Breast epithelium (tissue), 4 donors: ENCODE data around the gene SNTG2. TPM values are rescaled to one million over a fixed set of nuclear protein-coding genes. Genes with fewer than 3 reads are reported as not detected.

Source experiments
- DNase-seq, 2 donors: peaks; one replicate each; pipeline ENCODE4 v3.0.0-alpha.2; 2019; ENCODE audit warnings: low spot score in 2 of 2
- H3K27ac ChIP-seq, 2 donors: fragments of 200-600 bp; sonication (generic) in 1 of 2; one replicate each; pipeline ENCODE4 v1.5.1; 2016 to 2019; ENCODE audit warnings: mild to moderate bottlenecking in 1 of 2
- H3K27me3 ChIP-seq, 2 donors: fragments of 200-600 bp; sonication (generic) in 1 of 2; one replicate each; pipeline versions ENCODE4 v1.5.1 to v1.6.0; 2017 to 2019; ENCODE audit warnings: control low read depth in 1 of 2, mild to moderate bottlenecking in 1 of 2
- H3K36me3 ChIP-seq: fragments of 200-600 bp; one replicate; pipeline ENCODE4 v1.5.1; 2019
- H3K4me1 ChIP-seq, 2 donors: fragments of 200-600 bp; sonication (generic); one replicate each; pipeline ENCODE4 v1.5.1; 2016 to 2019; ENCODE audit warnings: control low read depth in 1 of 2
- H3K4me3 ChIP-seq, 3 donors: fragments of 200-600 bp; sonication (generic); 1 replicate in 2 of 3; 2 replicates in 1 of 3; pipeline ENCODE4 v1.5.1; 2016 to 2019; ENCODE audit warnings: mild to moderate bottlenecking in 3 of 3, moderate library complexity in 2 of 3
- H3K9me3 ChIP-seq, 2 donors: fragments of 200-600 bp; sonication (generic) in 1 of 2; one replicate each; pipeline ENCODE4 v1.5.1; 2016 to 2019; ENCODE audit warnings: control low read depth in 1 of 2
- POLR2A ChIP-seq: fragments of 450-650 bp; IDR thresholded peaks from one replicate; pipeline ENCODE4 v1.6.1; 2016; ENCODE audit warnings: antibody characterized with exemption, mild to moderate bottlenecking, moderate library complexity
- POLR2AphosphoS5 ChIP-seq, 3 donors: sonication (generic); formaldehyde crosslinking; IDR thresholded peaks; one replicate each; pipeline ENCODE4 v1.6.1; 2017; ENCODE audit warnings: antibody characterized with exemption in 3 of 3
- intact Hi-C: fragments of 100-400 bp; cut with DNase I; formaldehyde crosslinking; loops from one replicate; pipeline ENCODE4 v1.15.1; 2023; ENCODE audit warnings: low total_unique reads
- total RNA-seq, 3 donors: library from RNA; depleted of rRNA; stranded (reverse); fragments of >200 nt; gene quantifications; one replicate each; pipeline ENCODE4 v1.1.0, GENCODE V29; 2016
- TF ChIP-seq, protein P1 (sequence below), 3 donors: fragments of 450-650 bp; IDR thresholded peaks; one replicate each; pipeline ENCODE4 v1.5.1; 2016 to 2017; ENCODE audit warnings: antibody characterized with exemption in 3 of 3, mild to moderate bottlenecking in 3 of 3, moderate library complexity in 3 of 3

The SNTG2 gene
- total RNA-seq, 3 donors from 2014 or later, result 4.6 to 7.4 (median 6.0) TPM

- intact Hi-C loops, result no loop called here
- H3K36me3 ChIP-seq, result no peaks in the 10 kb centered on the region
- TF ChIP-seq, protein P1, sequence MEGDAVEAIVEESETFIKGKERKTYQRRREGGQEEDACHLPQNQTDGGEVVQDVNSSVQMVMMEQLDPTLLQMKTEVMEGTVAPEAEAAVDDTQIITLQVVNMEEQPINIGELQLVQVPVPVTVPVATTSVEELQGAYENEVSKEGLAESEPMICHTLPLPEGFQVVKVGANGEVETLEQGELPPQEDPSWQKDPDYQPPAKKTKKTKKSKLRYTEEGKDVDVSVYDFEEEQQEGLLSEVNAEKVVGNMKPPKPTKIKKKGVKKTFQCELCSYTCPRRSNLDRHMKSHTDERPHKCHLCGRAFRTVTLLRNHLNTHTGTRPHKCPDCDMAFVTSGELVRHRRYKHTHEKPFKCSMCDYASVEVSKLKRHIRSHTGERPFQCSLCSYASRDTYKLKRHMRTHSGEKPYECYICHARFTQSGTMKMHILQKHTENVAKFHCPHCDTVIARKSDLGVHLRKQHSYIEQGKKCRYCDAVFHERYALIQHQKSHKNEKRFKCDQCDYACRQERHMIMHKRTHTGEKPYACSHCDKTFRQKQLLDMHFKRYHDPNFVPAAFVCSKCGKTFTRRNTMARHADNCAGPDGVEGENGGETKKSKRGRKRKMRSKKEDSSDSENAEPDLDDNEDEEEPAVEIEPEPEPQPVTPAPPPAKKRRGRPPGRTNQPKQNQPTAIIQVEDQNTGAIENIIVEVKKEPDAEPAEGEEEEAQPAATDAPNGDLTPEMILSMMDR (IDR thresholded peaks at IDR 0.05), result no peak
- no peak for TF ChIP-seq POLR2AphosphoS5 (IDR thresholded peaks at IDR 0.05)
- no peak for TF ChIP-seq POLR2A
- H3K4me1 ChIP-seq, result no peaks in the 10 kb centered on the region
- H3K27me3 ChIP-seq, result no peaks in the 10 kb centered on the region
- no peak overlapping the region for H3K4me3 ChIP-seq
- peaks cover 3 to 8% of the 10 kb centered on the region in 2 donors for H3K9me3 ChIP-seq
- DNase-seq, result no peak
- H3K27ac ChIP-seq, result no peak overlapping the region
These were observed 259.7 kb downstream of the SNTG2 start for GRCh38 chr2:1210352-1210751.

DNA sequence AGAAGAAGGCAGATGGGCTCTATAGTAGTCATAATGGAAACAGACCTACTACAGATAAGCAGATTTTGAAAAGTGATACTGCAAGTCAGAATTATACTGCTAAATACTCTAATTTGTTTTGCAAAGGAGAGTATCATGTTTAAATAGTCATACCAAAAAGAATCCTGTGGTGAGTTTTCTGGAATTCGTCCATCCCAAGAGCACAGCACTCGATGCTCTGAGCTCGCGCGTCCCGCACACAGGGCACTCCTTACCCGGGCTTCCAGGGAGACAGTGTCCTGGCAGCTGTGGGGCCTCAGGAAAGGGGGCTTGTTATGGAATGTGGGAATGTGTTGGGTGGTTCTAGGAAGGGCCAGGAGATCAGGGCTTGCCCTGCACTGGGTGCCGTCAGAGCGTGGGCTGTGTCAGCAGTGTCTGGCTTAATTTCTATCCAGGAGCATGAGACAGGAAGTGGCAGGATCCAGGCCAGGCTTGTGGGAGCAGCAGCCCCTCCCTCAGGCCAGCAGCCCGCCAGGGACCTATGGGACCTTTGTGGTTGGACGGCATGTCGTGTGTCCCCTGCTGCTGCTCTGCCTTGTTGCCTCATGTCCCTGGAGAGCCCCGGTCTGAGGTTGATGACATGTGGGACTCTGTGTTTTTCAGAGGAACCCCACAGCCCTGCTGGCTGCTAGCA is 269.4 kb downstream of the SNTG2 start:
- Histone ChIP-seq H3K27ac (no peak overlapping the region), H3K9me3 (no peaks in the 10 kb centered on the region), H3K27me3 (peaks cover 0 to 4% of the 10 kb centered on the region in 2 donors), H3K4me3 (peak overlapping the region in 1 of 3 donors; percentile 48), H3K36me3 (no peaks in the 10 kb centered on the region), H3K4me1 (no peaks in the 10 kb centered on the region)
- DNase-seq, result no peak
- TF ChIP-seq POLR2AphosphoS5 (IDR thresholded peaks at IDR 0.05) (no peak), POLR2A (no peak)
- TF ChIP-seq, protein P1 (IDR thresholded peaks at IDR 0.05), result no peak
- intact Hi-C loops, result no loop called here

GRCh38 chr2:1222056-1222455 is 271.4 kb downstream of the SNTG2 start:
- intact Hi-C loops, result no loop called here
- TF ChIP-seq, protein P1 (IDR thresholded peaks at IDR 0.05), result no peak
- no peak for TF ChIP-seq POLR2AphosphoS5 (IDR thresholded peaks at IDR 0.05)
- TF ChIP-seq POLR2A, result no peak
- Histone ChIP-seq H3K27me3 (peaks cover 0 to 4% of the 10 kb centered on the region in 2 donors), H3K27ac (no peak overlapping the region), H3K4me1 (no peaks in the 10 kb centered on the region), H3K9me3 (no peaks in the 10 kb centered on the region), H3K4me3 (no peak overlapping the region), H3K36me3 (no peaks in the 10 kb centered on the region)
- no peak for DNase-seq

DNA sequence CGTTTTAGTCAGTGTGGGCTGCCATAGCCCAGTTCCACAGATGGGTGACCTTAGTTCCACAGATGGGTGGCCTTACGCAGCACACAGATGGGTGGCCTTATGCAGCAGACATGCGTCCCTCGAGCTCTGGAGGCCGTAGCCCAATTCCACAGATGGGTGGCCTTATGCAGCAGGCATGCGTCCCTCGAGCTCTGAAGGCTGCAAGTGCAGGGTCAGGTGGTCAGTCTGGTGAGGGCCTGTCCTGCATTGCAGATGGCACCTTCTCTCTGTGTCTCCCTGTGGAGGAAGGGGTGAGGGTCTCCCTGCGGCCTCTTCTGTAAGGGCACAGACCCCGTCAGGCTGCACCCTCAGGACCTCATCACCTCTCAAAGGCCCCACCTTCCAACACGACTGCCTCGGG is 273.1 kb downstream of the SNTG2 start:
- H3K9me3 ChIP-seq, result no peaks in the 10 kb centered on the region
- no peak overlapping the region for H3K27ac ChIP-seq
- no peak for DNase-seq
- TF ChIP-seq POLR2A (no peak), POLR2AphosphoS5 (IDR thresholded peaks at IDR 0.05) (no peak)
- TF ChIP-seq, protein P1 (IDR thresholded peaks at IDR 0.05), result no peak
- H3K27me3 ChIP-seq, result peaks cover 0 to 4% of the 10 kb centered on the region in 2 donors
- no peaks in the 10 kb centered on the region for H3K36me3 ChIP-seq
- intact Hi-C loops, result no loop called here
- H3K4me3 ChIP-seq, result no peak overlapping the region
- H3K4me1 ChIP-seq, result no peaks in the 10 kb centered on the region

DNA sequence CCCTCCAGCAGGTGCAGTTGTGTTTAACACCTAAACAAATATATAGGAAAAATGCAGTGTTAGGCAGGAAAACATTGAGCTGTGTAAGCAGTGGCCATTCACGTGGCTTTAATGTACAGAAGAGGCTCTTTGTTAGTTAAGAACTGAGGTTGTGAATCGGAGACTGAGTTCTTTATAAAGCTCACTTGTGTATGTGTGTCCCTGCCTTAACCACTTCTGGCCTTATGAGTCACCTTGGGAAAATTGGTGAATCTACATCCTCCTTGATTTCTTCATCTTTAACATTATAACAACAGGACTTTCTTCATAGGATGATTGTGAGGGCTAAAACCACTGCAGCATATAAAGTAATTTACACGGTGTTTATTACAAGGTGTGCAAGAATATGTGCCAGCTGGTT is 274.3 kb downstream of the SNTG2 start:
- no peak for TF ChIP-seq POLR2A
- TF ChIP-seq, protein P1 (IDR thresholded peaks at IDR 0.05), result no peak
- no peak for TF ChIP-seq POLR2AphosphoS5 (IDR thresholded peaks at IDR 0.05)
- H3K27me3 ChIP-seq, result peaks cover 0 to 2% of the 10 kb centered on the region in 2 donors
- no peaks in the 10 kb centered on the region for H3K36me3 ChIP-seq
- no peak overlapping the region for H3K4me3 ChIP-seq
- no peak for DNase-seq
- no peaks in the 10 kb centered on the region for H3K4me1 ChIP-seq
- no peak overlapping the region for H3K27ac ChIP-seq
- H3K9me3 ChIP-seq, result no peaks in the 10 kb centered on the region
- intact Hi-C loops, result no loop called here
